ENCODE results near the gene SOX13.

Gene SOX13

DNA sequence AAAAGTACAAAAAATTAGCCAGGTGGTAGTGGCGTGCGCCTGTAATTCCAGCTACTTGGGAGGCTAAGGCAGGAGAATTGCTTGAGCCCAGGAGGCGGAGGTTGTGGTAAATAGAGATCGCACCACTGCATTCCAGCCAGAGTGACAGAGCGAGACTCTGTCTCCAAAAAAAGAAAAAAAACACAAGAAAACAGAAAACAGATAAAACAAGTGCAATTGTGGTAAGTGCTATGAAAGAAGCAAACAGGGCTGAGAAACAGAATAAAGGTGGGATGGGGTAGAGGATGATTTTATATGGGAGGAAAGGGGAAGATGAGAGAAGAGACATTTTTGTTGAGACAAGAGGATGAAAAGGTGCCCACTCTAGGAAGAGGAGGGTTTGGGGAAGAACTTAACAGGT, 5.0 kb upstream of the SOX13 start:
- TF ChIP-seq, protein P1, sequence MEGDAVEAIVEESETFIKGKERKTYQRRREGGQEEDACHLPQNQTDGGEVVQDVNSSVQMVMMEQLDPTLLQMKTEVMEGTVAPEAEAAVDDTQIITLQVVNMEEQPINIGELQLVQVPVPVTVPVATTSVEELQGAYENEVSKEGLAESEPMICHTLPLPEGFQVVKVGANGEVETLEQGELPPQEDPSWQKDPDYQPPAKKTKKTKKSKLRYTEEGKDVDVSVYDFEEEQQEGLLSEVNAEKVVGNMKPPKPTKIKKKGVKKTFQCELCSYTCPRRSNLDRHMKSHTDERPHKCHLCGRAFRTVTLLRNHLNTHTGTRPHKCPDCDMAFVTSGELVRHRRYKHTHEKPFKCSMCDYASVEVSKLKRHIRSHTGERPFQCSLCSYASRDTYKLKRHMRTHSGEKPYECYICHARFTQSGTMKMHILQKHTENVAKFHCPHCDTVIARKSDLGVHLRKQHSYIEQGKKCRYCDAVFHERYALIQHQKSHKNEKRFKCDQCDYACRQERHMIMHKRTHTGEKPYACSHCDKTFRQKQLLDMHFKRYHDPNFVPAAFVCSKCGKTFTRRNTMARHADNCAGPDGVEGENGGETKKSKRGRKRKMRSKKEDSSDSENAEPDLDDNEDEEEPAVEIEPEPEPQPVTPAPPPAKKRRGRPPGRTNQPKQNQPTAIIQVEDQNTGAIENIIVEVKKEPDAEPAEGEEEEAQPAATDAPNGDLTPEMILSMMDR (IDR thresholded peaks at IDR 0.05) = no peak

DNA sequence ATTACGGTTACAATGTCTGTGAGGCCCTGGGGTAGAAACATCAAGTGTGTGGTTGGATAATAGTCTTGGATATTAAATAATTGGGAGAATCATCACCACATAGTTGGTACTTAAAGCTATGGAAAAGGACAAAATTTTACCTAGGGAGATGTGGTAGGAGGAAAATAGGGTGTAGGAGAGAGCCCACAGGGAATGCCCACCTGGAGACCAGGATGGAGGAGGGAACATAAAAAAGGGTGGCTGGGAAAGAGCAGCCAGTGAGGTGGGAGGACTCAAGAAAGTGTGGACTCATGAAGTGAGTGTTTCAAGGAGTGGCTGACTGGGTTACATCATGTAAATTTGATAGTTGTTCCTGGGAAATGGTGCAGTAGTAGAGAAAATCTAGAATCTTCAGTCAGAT, 3.0 kb upstream of the SOX13 start:
- TF ChIP-seq, protein P1 (IDR thresholded peaks at IDR 0.05) = no peak

DNA sequence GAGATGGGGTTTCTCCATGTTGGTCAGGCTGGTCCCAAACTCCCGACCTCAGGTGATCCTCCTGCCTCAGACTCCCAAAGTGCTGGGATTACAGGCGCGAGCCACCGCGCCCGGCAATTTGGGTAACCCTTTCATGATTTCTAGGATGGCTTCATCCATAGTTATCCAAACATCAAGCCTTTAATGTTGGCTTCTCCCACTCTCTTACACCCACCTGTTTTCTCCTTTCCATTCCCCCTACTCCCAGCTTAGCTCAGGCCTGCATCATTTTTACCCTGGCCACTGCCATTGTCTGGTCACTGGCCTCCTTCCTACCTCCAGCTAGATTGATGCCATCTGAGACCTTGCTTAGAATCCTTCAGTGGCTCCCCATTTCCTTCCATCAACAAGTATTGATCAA, 2.0 kb upstream of the SOX13 start:
- TF ChIP-seq, protein P1 (IDR thresholded peaks at IDR 0.05) = no peak

DNA sequence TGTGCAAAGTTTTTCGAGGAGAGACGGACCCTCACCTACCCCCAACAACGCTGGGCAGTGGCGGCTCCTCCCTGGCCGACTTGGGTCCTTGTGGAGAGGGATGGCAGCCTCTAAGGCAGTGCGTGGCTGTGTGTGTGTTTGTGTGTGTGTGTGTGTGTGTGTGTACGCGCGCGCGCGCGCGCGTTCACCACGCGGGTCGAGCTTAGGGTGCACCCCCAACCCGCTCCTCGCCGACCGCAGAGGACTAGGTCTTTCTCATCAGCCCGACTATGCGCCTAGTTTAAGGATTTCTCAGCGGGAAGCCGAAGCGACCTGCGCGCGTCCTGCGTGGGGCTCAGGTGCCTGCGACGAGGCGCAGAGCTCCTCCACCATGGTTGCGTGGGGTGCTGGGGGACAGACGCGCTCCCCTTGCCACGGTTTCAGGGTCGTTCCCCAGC, 940 bp downstream of the SOX13 start:
- TF ChIP-seq, protein P1 (IDR thresholded peaks at IDR 0.05) = no peak

DNA sequence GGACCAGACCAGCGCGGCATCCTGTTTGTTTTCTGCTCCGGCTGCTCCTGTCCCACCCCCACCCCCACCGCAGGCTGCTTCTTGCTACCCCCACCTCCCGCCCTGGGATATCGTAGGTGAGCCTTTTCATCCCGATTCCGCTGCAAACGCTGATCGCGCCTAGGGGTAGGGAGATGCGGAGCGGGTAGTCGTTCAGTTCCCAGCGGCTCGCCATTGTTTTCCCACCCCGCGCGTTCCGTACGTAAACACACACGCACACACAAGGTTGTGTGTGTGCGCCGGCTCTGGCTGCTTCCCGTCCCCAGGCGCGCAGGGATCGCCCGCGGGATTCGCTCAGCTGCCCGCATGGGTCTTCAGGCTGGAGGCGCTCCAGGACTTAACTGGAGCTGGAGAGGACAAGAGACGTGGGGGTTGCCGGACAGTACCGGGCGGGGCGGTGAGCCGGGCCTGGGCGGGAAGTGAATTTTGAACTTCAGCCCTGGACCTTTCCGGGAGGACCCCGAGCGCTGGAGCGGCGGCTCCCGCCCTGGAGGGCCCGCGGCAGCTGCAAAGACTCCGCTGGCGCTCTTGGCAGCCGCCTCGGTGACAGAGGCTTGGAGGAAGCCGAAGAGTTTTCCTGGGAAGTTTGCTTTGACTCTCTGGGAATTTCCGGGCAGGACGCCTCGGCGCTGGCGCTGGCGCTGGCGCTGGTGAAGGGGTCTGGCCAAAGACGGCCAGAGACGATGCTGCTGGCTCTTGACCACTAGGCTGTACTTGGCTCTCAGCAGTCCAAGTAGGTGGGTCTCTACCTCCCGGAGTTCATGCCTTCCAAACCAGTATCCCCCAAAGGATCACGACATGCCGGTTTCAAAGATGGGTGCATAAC, 1.6 kb downstream of the SOX13 start:
- TF ChIP-seq, protein P1 (IDR thresholded peaks at IDR 0.05) = no peak

DNA sequence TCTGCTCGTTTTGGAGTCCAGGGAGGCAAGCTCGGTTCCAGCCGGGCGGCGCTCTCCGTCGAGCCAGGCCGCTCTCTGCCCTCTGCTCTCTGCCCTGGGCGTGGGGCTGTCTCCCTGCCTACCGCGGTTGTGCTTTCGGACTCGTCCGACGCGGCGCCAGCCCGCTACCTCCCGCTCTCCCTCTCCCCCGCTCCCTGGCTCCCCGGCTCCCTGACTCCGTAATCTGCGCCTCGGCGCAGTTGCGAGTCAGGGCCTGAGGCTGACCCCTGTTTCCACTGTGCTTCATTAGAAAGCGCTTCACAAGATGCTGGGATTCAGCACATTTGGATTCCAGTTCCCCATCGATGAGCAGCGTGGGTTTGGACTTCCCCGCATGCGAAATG, 2.2 kb downstream of the SOX13 start:
- TF ChIP-seq, protein P1 (IDR thresholded peaks at IDR 0.05) = no peak

DNA sequence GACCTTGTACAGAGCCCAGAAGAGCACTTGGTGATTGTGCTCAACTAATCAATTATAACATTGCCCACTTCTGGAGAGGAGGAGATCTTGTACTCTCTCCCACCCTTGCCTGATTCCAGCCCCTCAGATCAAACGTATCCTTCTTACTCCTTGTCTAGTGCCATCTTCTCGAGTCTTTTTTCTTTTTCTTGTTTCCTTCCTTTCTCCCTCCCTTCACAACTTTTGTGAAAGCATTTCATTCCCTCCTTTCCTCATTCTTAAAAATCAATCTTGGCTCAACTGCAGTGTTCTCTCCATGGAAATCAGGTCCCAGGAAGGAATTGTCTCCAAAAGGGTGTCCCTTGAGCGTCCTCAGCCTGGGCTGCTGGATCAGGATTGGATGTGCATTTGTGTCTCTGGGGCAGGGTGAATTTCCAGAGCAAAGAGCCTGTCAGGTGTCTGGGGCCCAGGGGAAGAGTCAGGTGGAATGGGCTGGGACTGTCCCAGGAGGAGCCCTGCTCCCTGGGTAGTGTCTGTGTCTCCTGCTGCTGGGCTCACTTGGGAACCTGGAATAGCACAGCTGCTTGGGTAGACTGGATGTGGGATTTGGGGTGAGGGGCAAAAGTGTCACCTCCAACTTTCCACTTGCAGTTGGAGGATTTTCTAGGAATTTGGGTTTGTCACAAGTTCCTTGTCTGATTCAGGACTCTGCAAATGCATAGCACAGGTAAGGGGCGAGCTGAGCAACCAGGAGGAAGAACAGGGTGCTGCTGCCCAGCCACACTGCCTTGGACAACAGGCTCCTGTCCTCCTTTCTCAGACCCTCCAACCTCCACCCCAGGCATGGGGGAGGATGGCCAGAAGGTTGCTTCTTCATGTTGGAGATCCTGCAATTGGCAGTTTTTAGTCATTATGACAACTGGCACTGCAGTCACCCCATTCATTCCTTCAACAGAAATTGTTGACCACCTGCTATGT, 3.3 kb downstream of the SOX13 start:
- TF ChIP-seq, protein P1 (IDR thresholded peaks at IDR 0.05) = no peak
